OCI-LY3 (cell line): ENCODE results near the gene ANKFN1.

Experiments used
- H2AFZ ChIP-seq: fragments of 200-600, 300-600 bp; shearing (Covaris generic); 2 replicates; pipeline ENCODE4 v1.6.0; 2014; ENCODE audit warnings: antibody characterized with exemption, low read depth, low read length
- H3K27ac ChIP-seq: fragments of 200-600, 300-600 bp; sonication (generic); 2 replicates; pipeline ENCODE4 v1.5.1; 2014; ENCODE audit warnings: mild to moderate bottlenecking, low read length, moderate library complexity, mixed read lengths
- H3K27me3 ChIP-seq: fragments of 200-600, 300-600 bp; sonication (generic); 2 replicates; pipeline ENCODE4 v1.6.1; 2014; ENCODE audit warnings: low read depth, low read length, mixed read lengths
- H3K36me3 ChIP-seq: fragments of 200-600, 300-600 bp; sonication (generic); replicated peaks from 2 replicates; pipeline ENCODE3; 2014; ENCODE audit warnings: low read depth, low read length, mixed read lengths
- H3K4me1 ChIP-seq: fragments of 300-600, 200-600 bp; sonication (generic); 2 replicates; pipeline ENCODE4 v1.6.1; 2014; ENCODE audit warnings: low read length, mixed read lengths
- H3K4me2 ChIP-seq: fragments of 200-600, 300-600 bp; sonication (generic); 2 replicates; pipeline ENCODE4 v1.6.1; 2014; ENCODE audit warnings: low read length, mixed read lengths
- H3K4me3 ChIP-seq: fragments of 300-600, 200-600 bp; sonication (generic); 2 replicates; pipeline ENCODE4 v1.5.1; 2014; ENCODE audit warnings: antibody characterized with exemption, mild to moderate bottlenecking, low read length, moderate library complexity
- H3K79me2 ChIP-seq: fragments of 300-600, 200-600 bp; shearing (Covaris generic); 2 replicates; pipeline ENCODE4 v1.6.1; 2014; ENCODE audit warnings: mild to moderate bottlenecking, low read length, mixed read lengths
- H3K9ac ChIP-seq: fragments of 300-600, 200-600 bp; shearing (Covaris generic); 2 replicates; pipeline ENCODE4 v1.6.0; 2014; ENCODE audit warnings: mild to moderate bottlenecking, low read length, moderate library complexity
- H3K9me3 ChIP-seq: fragments of 200-600, 300-600 bp; shearing (Covaris generic); 2 replicates; pipeline ENCODE4 v1.6.1; 2014; ENCODE audit warnings: low read length, mixed read lengths; ENCODE audit not compliant: insufficient read depth
- H4K20me1 ChIP-seq: fragments of 200-600, 300-600 bp; sonication (generic); 2 replicates; pipeline ENCODE4 v1.6.1; 2016; ENCODE audit warnings: low read length, mixed read lengths; ENCODE audit not compliant: insufficient read depth
- CTCF ChIP-seq: fragments of 200-600, 300-600 bp; sonication (generic); IDR thresholded peaks from 2 replicates; pipeline ENCODE4 v1.5.1; 2014; ENCODE audit warnings: antibody characterized with exemption, low read length, low read depth
- EZH2phosphoT487 ChIP-seq: fragments of 200-600 bp; shearing (Covaris generic); IDR thresholded peaks from 2 replicates; pipeline ENCODE4 v1.6.1; 2018; ENCODE audit warnings: antibody characterized with exemption, mixed run types, low read depth

The ANKFN1 gene

GRCh38 chr17:56514899-56515298 is 361.6 kb downstream of the ANKFN1 start:
- TF ChIP-seq CTCF (no peak), EZH2phosphoT487 (no peak)
- H3K9me3 ChIP-seq, result no peaks in the 10 kb centered on the region
- H3K27me3 ChIP-seq, result peaks cover 14% of the 10 kb centered on the region
- no peaks in the 10 kb centered on the region for H3K36me3 ChIP-seq
- no peak overlapping the region for H3K9ac ChIP-seq
- no peak overlapping the region for H2AFZ ChIP-seq
- H3K4me2 ChIP-seq, result no peak overlapping the region
- no peak overlapping the region for H3K4me3 ChIP-seq
- H3K27ac ChIP-seq, result no peak overlapping the region
- no peaks in the 10 kb centered on the region for H4K20me1 ChIP-seq
- no peaks in the 10 kb centered on the region for H3K4me1 ChIP-seq
- no peaks in the 10 kb centered on the region for H3K79me2 ChIP-seq

- no peaks in the 10 kb centered on the region for H3K79me2 ChIP-seq
- no peak overlapping the region for H3K9ac ChIP-seq
- no peaks in the 10 kb centered on the region for H3K36me3 ChIP-seq
- no peak for TF ChIP-seq EZH2phosphoT487
- no peak for TF ChIP-seq CTCF
- H3K9me3 ChIP-seq, result no peaks in the 10 kb centered on the region
- H3K27ac ChIP-seq, result no peak overlapping the region
- H3K4me2 ChIP-seq, result no peak overlapping the region
- H3K4me1 ChIP-seq, result no peaks in the 10 kb centered on the region
- no peak overlapping the region for H2AFZ ChIP-seq
- H3K4me3 ChIP-seq, result no peak overlapping the region
- peaks cover 11% of the 10 kb centered on the region for H3K27me3 ChIP-seq
- no peaks in the 10 kb centered on the region for H4K20me1 ChIP-seq
Measured at GRCh38 chr17:56521414-56522141, 368.3 kb downstream of the ANKFN1 start.

DNA sequence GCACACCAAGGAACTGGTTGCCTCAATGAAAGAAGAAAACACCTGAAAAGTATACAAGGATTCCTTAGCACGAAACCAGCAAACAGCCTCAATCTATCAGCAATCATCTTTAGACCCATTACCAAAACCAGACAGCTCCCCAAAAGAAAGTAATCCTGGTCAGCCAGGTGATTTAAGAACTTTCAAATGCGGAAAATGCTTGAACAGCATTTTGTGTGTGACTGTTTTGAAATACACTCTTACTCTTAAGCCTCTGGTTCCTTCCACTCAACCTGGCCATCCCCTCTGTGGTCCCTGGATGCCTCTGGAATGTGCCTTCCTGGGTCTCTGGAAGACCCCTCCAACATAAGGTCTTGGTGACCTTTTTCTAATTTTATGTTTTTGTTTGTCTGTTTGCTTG is 369.8 kb downstream of the ANKFN1 start:
- no peak for TF ChIP-seq CTCF
- no peak for TF ChIP-seq EZH2phosphoT487
- no peaks in the 10 kb centered on the region for H4K20me1 ChIP-seq
- no peaks in the 10 kb centered on the region for H3K36me3 ChIP-seq
- no peak overlapping the region for H3K4me2 ChIP-seq
- no peak overlapping the region for H3K27ac ChIP-seq
- no peak overlapping the region for H3K9ac ChIP-seq
- H3K9me3 ChIP-seq, result no peaks in the 10 kb centered on the region
- no peak overlapping the region for H2AFZ ChIP-seq
- no peak overlapping the region for H3K4me3 ChIP-seq
- H3K27me3 ChIP-seq, result peaks cover 5% of the 10 kb centered on the region; the same call in 1 of the 2 replicates
- no peaks in the 10 kb centered on the region for H3K4me1 ChIP-seq
- H3K79me2 ChIP-seq, result no peaks in the 10 kb centered on the region

- Histone ChIP-seq H3K9me3 (no peaks in the 10 kb centered on the region), H3K36me3 (no peaks in the 10 kb centered on the region), H3K27me3 (peaks cover 9% of the 10 kb centered on the region; the same call in 1 of the 2 replicates), H3K4me2 (no peak overlapping the region), H3K4me1 (no peaks in the 10 kb centered on the region), H3K4me3 (no peak overlapping the region), H2AFZ (no peak overlapping the region), H3K9ac (no peak overlapping the region), H4K20me1 (no peaks in the 10 kb centered on the region), H3K79me2 (no peaks in the 10 kb centered on the region), H3K27ac (no peak overlapping the region)
- TF ChIP-seq CTCF (no peak), EZH2phosphoT487 (no peak)
Measured at GRCh38 chr17:56528696-56529095, 375.4 kb downstream of the ANKFN1 start.
